ENCODE measurements around the gene KITLG.

DNA sequence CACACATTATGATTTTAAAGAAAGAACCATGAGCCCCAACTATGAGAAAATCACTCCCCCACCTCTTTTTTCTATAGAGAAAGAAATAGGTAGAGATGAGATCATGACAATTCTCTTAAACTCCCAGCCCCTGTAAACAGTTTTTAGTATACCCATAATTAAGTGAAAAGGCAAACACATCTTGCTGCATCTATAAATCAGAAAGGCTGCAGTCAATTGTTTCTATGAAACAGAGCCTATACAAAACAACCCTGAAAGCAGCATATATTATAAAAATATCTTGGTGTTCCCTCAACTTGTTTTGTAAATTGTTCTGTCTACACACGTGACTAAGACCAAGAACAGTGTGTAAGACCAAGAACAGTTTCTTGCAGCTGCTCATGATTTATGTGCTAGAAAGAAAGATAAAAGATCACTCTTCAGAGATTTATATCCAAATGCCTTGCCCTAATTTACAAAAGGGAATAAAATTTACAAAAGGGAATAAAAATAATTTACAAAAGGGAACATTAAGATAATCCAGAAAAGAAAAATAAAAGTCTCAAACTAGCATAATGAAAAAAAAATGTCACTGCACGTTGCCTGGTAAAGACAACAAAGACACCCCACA lies 4.8 kb downstream of the KITLG start:
- TF ChIP-seq, protein P1, sequence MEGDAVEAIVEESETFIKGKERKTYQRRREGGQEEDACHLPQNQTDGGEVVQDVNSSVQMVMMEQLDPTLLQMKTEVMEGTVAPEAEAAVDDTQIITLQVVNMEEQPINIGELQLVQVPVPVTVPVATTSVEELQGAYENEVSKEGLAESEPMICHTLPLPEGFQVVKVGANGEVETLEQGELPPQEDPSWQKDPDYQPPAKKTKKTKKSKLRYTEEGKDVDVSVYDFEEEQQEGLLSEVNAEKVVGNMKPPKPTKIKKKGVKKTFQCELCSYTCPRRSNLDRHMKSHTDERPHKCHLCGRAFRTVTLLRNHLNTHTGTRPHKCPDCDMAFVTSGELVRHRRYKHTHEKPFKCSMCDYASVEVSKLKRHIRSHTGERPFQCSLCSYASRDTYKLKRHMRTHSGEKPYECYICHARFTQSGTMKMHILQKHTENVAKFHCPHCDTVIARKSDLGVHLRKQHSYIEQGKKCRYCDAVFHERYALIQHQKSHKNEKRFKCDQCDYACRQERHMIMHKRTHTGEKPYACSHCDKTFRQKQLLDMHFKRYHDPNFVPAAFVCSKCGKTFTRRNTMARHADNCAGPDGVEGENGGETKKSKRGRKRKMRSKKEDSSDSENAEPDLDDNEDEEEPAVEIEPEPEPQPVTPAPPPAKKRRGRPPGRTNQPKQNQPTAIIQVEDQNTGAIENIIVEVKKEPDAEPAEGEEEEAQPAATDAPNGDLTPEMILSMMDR (IDR thresholded peaks at IDR 0.05; ENCODE audit: low read length): no peak
- no peak for TF ChIP-seq EZH2phosphoT487 (IDR thresholded peaks at IDR 0.05; ENCODE audit: low read length)

Data from MM.1S (cell line).